ENCODE results near the gene PTPMT1. TPM values are rescaled to one million over a fixed set of nuclear protein-coding genes. Genes with fewer than 3 reads are reported as not detected.
"Not testable (repeated sequence)": the region's sequence is repeated elsewhere in the genome, so short reads cannot be mapped to it uniquely, and the experiment has no call there.

PTPMT1 gene
- total RNA-seq, 1 donor: 71.7 TPM

GRCh38 chr11:47560426-47560825, 5.0 kb upstream of the PTPMT1 start:
- no peak overlapping the region for H3K4me3 ChIP-seq (ENCODE audit: low read depth, low read length)
- TF ChIP-seq CTCF (IDR thresholded peaks at IDR 0.05; ENCODE audit: insufficient read depth, low read depth, low read length): no peak
- peak; percentile 23 for DNase-seq (ENCODE audit: low read depth)

- not testable (repeated sequence) for H3K4me3 ChIP-seq (ENCODE audit: low read depth, low read length); DNase-seq (ENCODE audit: low read depth)
Measured at GRCh38 chr11:47562393-47562792, 3.0 kb upstream of the PTPMT1 start.

- not testable (repeated sequence) for H3K4me3 ChIP-seq (ENCODE audit: low read depth, low read length); DNase-seq (ENCODE audit: low read depth)
Measured at GRCh38 chr11:47564366-47564765, 1.0 kb upstream of the PTPMT1 start.

- DNase-seq (ENCODE audit: low read depth): no peak
- TF ChIP-seq CTCF (IDR thresholded peaks at IDR 0.05; ENCODE audit: insufficient read depth, low read depth, low read length): no peak
- peak overlapping the region; percentile 87 for H3K4me3 ChIP-seq (ENCODE audit: low read depth, low read length)
Measured at GRCh38 chr11:47564933-47565339, 463 bp upstream of the PTPMT1 start.

GRCh38 chr11:47566149-47566698, 825 bp downstream of the PTPMT1 start:
- peak overlapping the region; percentile 87 for H3K4me3 ChIP-seq (ENCODE audit: low read depth, low read length)
- DNase-seq (ENCODE audit: low read depth): no peak
- TF ChIP-seq CTCF (IDR thresholded peaks at IDR 0.05; ENCODE audit: insufficient read depth, low read depth, low read length): no peak

- TF ChIP-seq CTCF (IDR thresholded peaks at IDR 0.05; ENCODE audit: insufficient read depth, low read depth, low read length): no peak
- no peak for DNase-seq (ENCODE audit: low read depth)
- H3K4me3 ChIP-seq (ENCODE audit: low read depth, low read length): no peak overlapping the region
Measured at GRCh38 chr11:47569646-47570045, 4.2 kb downstream of the PTPMT1 start.

GRCh38 chr11:47570651-47571356, 5.4 kb downstream of the PTPMT1 start:
- no peak for TF ChIP-seq CTCF (IDR thresholded peaks at IDR 0.05; ENCODE audit: insufficient read depth, low read depth, low read length)
- no peak for DNase-seq (ENCODE audit: low read depth)
- no peak overlapping the region for H3K4me3 ChIP-seq (ENCODE audit: low read depth, low read length)

GRCh38 chr11:47571357-47571729, 5.9 kb downstream of the PTPMT1 start:
- no peak for TF ChIP-seq CTCF (IDR thresholded peaks at IDR 0.05; ENCODE audit: insufficient read depth, low read depth, low read length)
- DNase-seq (ENCODE audit: low read depth): no peak
- no peak overlapping the region for H3K4me3 ChIP-seq (ENCODE audit: low read depth, low read length)
